Measurements from ENCODE around the gene HFE. TPM values are rescaled to one million over a fixed set of nuclear protein-coding genes. Genes with fewer than 3 reads are reported as not detected.

HFE gene
- total RNA-seq, 2 experiments from 2014 or later = 0.57 to 1.4 TPM

- Mint-ChIP-seq H3K4me3 (no peak overlapping the region), H3K27me3 (ENCODE audit: low read depth) (peaks cover 6% of the 10 kb centered on the region), H3K9me3 (no peaks in the 10 kb centered on the region), H3K4me1 (ENCODE audit: low read depth) (peaks cover 20% of the 10 kb centered on the region), H3K36me3 (ENCODE audit: low read depth) (peaks cover 20% of the 10 kb centered on the region), H3K27ac (peak overlapping the region; percentile 85)
- CTCF ChIA-PET = no interaction called here
- DNase-seq = no peak
- intact Hi-C loops (cut with micrococcal nuclease) = loop anchor here (5.0 to 10.0 kb wide), 3 partner anchors 476 to 1187 kb away; partner anchors contain the start of genes ABT1 and RIPOR2
These were observed 34.1 kb downstream of the HFE start for GRCh38 chr6:26121141-26122004.

GRCh38 chr6:26122005-26122388, 34.8 kb downstream of the HFE start:
- Mint-ChIP-seq H3K36me3 (ENCODE audit: low read depth) (peaks cover 20% of the 10 kb centered on the region), H3K27ac (peak overlapping the region; percentile 99), H3K4me3 (no peak overlapping the region), H3K27me3 (ENCODE audit: low read depth) (peaks cover 6% of the 10 kb centered on the region), H3K9me3 (no peaks in the 10 kb centered on the region), H3K4me1 (ENCODE audit: low read depth) (peaks cover 26% of the 10 kb centered on the region)
- no peak for DNase-seq
- CTCF ChIA-PET = no interaction called here
- intact Hi-C loops (cut with micrococcal nuclease) = loop anchor here (5.0 to 10.0 kb wide), 3 partner anchors 475 to 1187 kb away; partner anchors contain the start of genes ABT1 and RIPOR2

- peaks cover 30% of the 10 kb centered on the region for H3K4me1 Mint-ChIP-seq (ENCODE audit: low read depth)
- peak overlapping the region; percentile 99 for H3K27ac Mint-ChIP-seq
- CTCF ChIA-PET = interaction anchor here (1.2 kb wide), 1 partner anchor 57 kb away, joined by 3 read pairs; no protein-coding TSS in a partner anchor
- peaks cover 6% of the 10 kb centered on the region for H3K27me3 Mint-ChIP-seq (ENCODE audit: low read depth)
- peaks cover 20% of the 10 kb centered on the region for H3K36me3 Mint-ChIP-seq (ENCODE audit: low read depth)
- intact Hi-C loops (cut with micrococcal nuclease) = loop anchor here (5.0 to 10.0 kb wide), 3 partner anchors 475 to 1188 kb away; partner anchors contain the start of genes ABT1 and RIPOR2
- H3K4me3 Mint-ChIP-seq = peak overlapping the region; percentile 97
- no peaks in the 10 kb centered on the region for H3K9me3 Mint-ChIP-seq
- DNase-seq = no peak
These were observed 35.2 kb downstream of the HFE start for GRCh38 chr6:26122402-26122792.

GRCh38 chr6:26122793-26123674, 35.8 kb downstream of the HFE start:
- Mint-ChIP-seq H3K9me3 (no peaks in the 10 kb centered on the region), H3K27me3 (ENCODE audit: low read depth) (peaks cover 6% of the 10 kb centered on the region), H3K36me3 (ENCODE audit: low read depth) (peaks cover 20% of the 10 kb centered on the region), H3K4me1 (ENCODE audit: low read depth) (peaks cover 36% of the 10 kb centered on the region), H3K27ac (peak overlapping the region; percentile 99), H3K4me3 (peak overlapping the region; percentile 97)
- CTCF ChIA-PET = interaction anchor here (1.1 to 2.4 kb wide), 3 partner anchors 34 to 58 kb away, joined by 3 to 9 read pairs (median 5); a partner anchor contains a TSS
- intact Hi-C loops (cut with micrococcal nuclease) = loop anchor here (1.0 to 10.0 kb wide), 16 partner anchors 20 to 1749 kb away; partner anchors contain the start of genes ABT1 and RIPOR2
- DNase-seq = peak; percentile 98

- Mint-ChIP-seq H3K27me3 (ENCODE audit: low read depth) (peaks cover 6% of the 10 kb centered on the region), H3K9me3 (no peaks in the 10 kb centered on the region), H3K36me3 (ENCODE audit: low read depth) (peaks cover 20% of the 10 kb centered on the region), H3K4me1 (ENCODE audit: low read depth) (peaks cover 42% of the 10 kb centered on the region), H3K27ac (peak overlapping the region; percentile 99), H3K4me3 (peak overlapping the region; percentile 97)
- intact Hi-C loops (cut with micrococcal nuclease) = loop anchor here (1.0 to 10.0 kb wide), 16 partner anchors 20 to 1749 kb away; partner anchors contain the start of genes ABT1 and RIPOR2
- DNase-seq = peak; percentile 86
- CTCF ChIA-PET = interaction anchor here (1.1 to 2.4 kb wide), 3 partner anchors 34 to 58 kb away, joined by 3 to 9 read pairs (median 5); a partner anchor contains a TSS
These were observed 36.4 kb downstream of the HFE start for GRCh38 chr6:26123675-26123946.

- Mint-ChIP-seq H3K4me3 (peak overlapping the region; percentile 97), H3K4me1 (ENCODE audit: low read depth) (peaks cover 43% of the 10 kb centered on the region), H3K27ac (peak overlapping the region; percentile 99), H3K36me3 (ENCODE audit: low read depth) (peaks cover 20% of the 10 kb centered on the region), H3K27me3 (ENCODE audit: low read depth) (peaks cover 6% of the 10 kb centered on the region), H3K9me3 (no peaks in the 10 kb centered on the region)
- DNase-seq = peak; percentile 78
- CTCF ChIA-PET = interaction anchor here (1.1 to 2.4 kb wide), 2 partner anchors 33 to 35 kb away, joined by 5 to 9 read pairs; a partner anchor contains a TSS
- intact Hi-C loops (cut with micrococcal nuclease) = loop anchor here (1.0 to 10.0 kb wide), 17 partner anchors 21 to 1748 kb away; partner anchors contain the start of genes ABT1 and RIPOR2
These were observed 36.9 kb downstream of the HFE start for GRCh38 chr6:26123947-26124780.

- peak overlapping the region; percentile 99 for H3K27ac Mint-ChIP-seq
- peak overlapping the region; percentile 97 for H3K4me3 Mint-ChIP-seq
- intact Hi-C loops (cut with micrococcal nuclease) = loop anchor here (1.0 to 10.0 kb wide), 4 partner anchors 472 to 1190 kb away; partner anchors contain the start of genes ABT1 and RIPOR2
- H3K27me3 Mint-ChIP-seq (ENCODE audit: low read depth) = peaks cover 6% of the 10 kb centered on the region
- CTCF ChIA-PET = interaction anchor here (0.6 to 2.4 kb wide), 2 partner anchors 32 to 197 kb away, joined by 5 to 9 read pairs; a partner anchor contains a TSS
- peaks cover 49% of the 10 kb centered on the region for H3K4me1 Mint-ChIP-seq (ENCODE audit: low read depth)
- H3K9me3 Mint-ChIP-seq = no peaks in the 10 kb centered on the region
- DNase-seq = peak; percentile 29
- peaks cover 22% of the 10 kb centered on the region for H3K36me3 Mint-ChIP-seq (ENCODE audit: low read depth)
These were observed 37.8 kb downstream of the HFE start for GRCh38 chr6:26124781-26125685.

GRCh38 chr6:26126394-26127235, 39.4 kb downstream of the HFE start:
- H3K4me1 Mint-ChIP-seq (ENCODE audit: low read depth) = peaks cover 54% of the 10 kb centered on the region
- CTCF ChIA-PET = interaction anchor here (0.6 to 1.2 kb wide), 4 partner anchors 13 to 80 kb away, joined by 3 to 6 read pairs (median 4); no protein-coding TSS in a partner anchor
- H3K4me3 Mint-ChIP-seq = peak overlapping the region; percentile 97

GRCh38 chr6:26128013-26128771, 41.0 kb downstream of the HFE start:
- peaks cover 56% of the 10 kb centered on the region for H3K4me1 Mint-ChIP-seq (ENCODE audit: low read depth)
- intact Hi-C loops (cut with micrococcal nuclease) = loop anchor here (10.0 kb wide), 1 partner anchor 1193 kb away; the partner anchor contains the start of gene RIPOR2
- no peak for DNase-seq

More at GRCh38 chr6:26126394-26127235, 39.4 kb downstream of the HFE start:
- peak overlapping the region; percentile 99 for H3K27ac Mint-ChIP-seq
- H3K36me3 Mint-ChIP-seq (ENCODE audit: low read depth) = peaks cover 24% of the 10 kb centered on the region
- no peak for DNase-seq
- intact Hi-C loops (cut with micrococcal nuclease) = loop anchor here (10.0 kb wide), 1 partner anchor 1192 kb away; the partner anchor contains the start of gene RIPOR2
- peaks cover 6% of the 10 kb centered on the region for H3K27me3 Mint-ChIP-seq (ENCODE audit: low read depth)
- no peaks in the 10 kb centered on the region for H3K9me3 Mint-ChIP-seq

More at GRCh38 chr6:26128013-26128771, 41.0 kb downstream of the HFE start:
- Mint-ChIP-seq H3K27me3 (ENCODE audit: low read depth) (peaks cover 6% of the 10 kb centered on the region), H3K9me3 (no peaks in the 10 kb centered on the region), H3K4me3 (peak overlapping the region; percentile 97), H3K36me3 (ENCODE audit: low read depth) (peaks cover 25% of the 10 kb centered on the region), H3K27ac (peak overlapping the region; percentile 99)
- CTCF ChIA-PET = interaction anchor here (0.7 to 1.2 kb wide), 4 partner anchors 8 to 66 kb away, joined by 3 to 5 read pairs (median 4); no protein-coding TSS in a partner anchor

Data from activated naive CD4-positive, alpha-beta T cell treated with anti-CD3 and anti-CD28 coated beads for 36 hours (primary cell).